OCI-LY7 (cell line): Measurements from ENCODE around the gene KNCN. TPM values are rescaled to one million over a fixed set of nuclear protein-coding genes. Genes with fewer than 3 reads are reported as not detected.

Source experiments
- BruUV-seq: library from RNA; stranded (reverse); fragments of 400-500 nt; replicated peaks from 2 replicates; lab custom pipeline; 2021; lab: Mats Ljungman, UMichigan
- CTCF ChIA-PET: fragments of 300-600 bp; sonication (Branson Sonifier 250); formaldehyde crosslinking; loops from one replicate; lab custom pipeline; 2022; ENCODE audit warnings: antibody characterized with exemption; ENCODE audit not compliant: unreplicated experiment; lab: Charles Lee
- POLR2A ChIA-PET: fragments of 300-600 bp; sonication (Branson Sonifier 250); formaldehyde crosslinking; loops from one replicate; lab custom pipeline; 2022; ENCODE audit warnings: antibody characterized with exemption; lab: Charles Lee
- DNase-seq: peaks from one replicate; pipeline ENCODE4 v3.0.0-alpha.2; 2015; ENCODE audit warnings: low spot score
- H2AFZ ChIP-seq: fragments of 200-600 bp; sonication (generic), shearing (Covaris generic); 2 replicates; pipeline ENCODE4 v1.6.1; 2014; ENCODE audit warnings: mild to moderate bottlenecking, antibody characterized with exemption, low read length, moderate library complexity
- H3K27ac ChIP-seq: fragments of 200-600 bp; sonication (generic); 2 replicates; pipeline ENCODE4 v1.5.1; 2014; ENCODE audit warnings: mixed run types, low read depth, mild to moderate bottlenecking, moderate library complexity, low read length, inconsistent platforms; ENCODE audit not compliant: poor library complexity, severe bottlenecking
- H3K36me3 ChIP-seq: fragments of 200-600 bp; sonication (generic); 2 replicates; pipeline ENCODE4 v1.6.1; 2014; ENCODE audit warnings: mild to moderate bottlenecking, antibody characterized with exemption, low read length, moderate library complexity, mixed read lengths; ENCODE audit not compliant: insufficient read depth
- H3K4me1 ChIP-seq: fragments of 200-600 bp; sonication (generic); 2 replicates; pipeline ENCODE4 v1.5.1; 2014; ENCODE audit warnings: mild to moderate bottlenecking, low read length; ENCODE audit not compliant: insufficient read depth, poor library complexity, severe bottlenecking
- H3K4me2 ChIP-seq: fragments of 200-600 bp; sonication (generic); 2 replicates; pipeline ENCODE4 v1.6.1; 2014; ENCODE audit warnings: mild to moderate bottlenecking, low read length
- H3K4me3 ChIP-seq: fragments of 200-600 bp; sonication (generic); 2 replicates; pipeline ENCODE4 v1.5.1; 2014; ENCODE audit warnings: mild to moderate bottlenecking, low read depth, low read length; ENCODE audit not compliant: poor library complexity, severe bottlenecking
- H3K79me2 ChIP-seq: fragments of 200-600 bp; sonication (generic); 2 replicates; pipeline ENCODE4 v1.6.1; 2016; ENCODE audit warnings: low read depth, mild to moderate bottlenecking, low read length, moderate library complexity, mixed read lengths; ENCODE audit not compliant: insufficient read depth
- H3K9me2 ChIP-seq: fragments of 200-600 bp; sonication (generic); 2 replicates; pipeline ENCODE4 v1.6.1; 2016; ENCODE audit warnings: mild to moderate bottlenecking, low read length, mixed read lengths; ENCODE audit not compliant: insufficient read depth
- H3K9me3 ChIP-seq: fragments of 200-600 bp; sonication (generic); 2 replicates; pipeline ENCODE4 v1.6.1; 2014; ENCODE audit warnings: mild to moderate bottlenecking, mixed run types, low read length, mixed read lengths
- H4K20me1 ChIP-seq: fragments of 200-600 bp; sonication (generic); 2 replicates; pipeline ENCODE4 v1.6.1; 2014; ENCODE audit warnings: mild to moderate bottlenecking, antibody characterized with exemption, low read length, moderate library complexity, mixed read lengths; ENCODE audit not compliant: insufficient read depth
- CTCF ChIP-seq: fragments of 200-600 bp; sonication (generic); conservative IDR thresholded peaks from 2 replicates; pipeline ENCODE4 v1.5.1; 2014; ENCODE audit warnings: mild to moderate bottlenecking, antibody characterized with exemption, low read length, moderate library complexity, mixed read lengths
- EZH2phosphoT487 ChIP-seq: fragments of 200-600 bp; sonication (generic); IDR thresholded peaks from 2 replicates; pipeline ENCODE4 v1.6.1; 2018; ENCODE audit warnings: low read depth, borderline replicate concordance, mild to moderate bottlenecking, mixed run types, antibody characterized with exemption, low read length, moderate library complexity, mixed read lengths
- intact Hi-C: fragments of 100-400 bp; cut with micrococcal nuclease; formaldehyde crosslinking; loops from one replicate; pipeline ENCODE4 v1.10.0; 2022; ENCODE audit not compliant: unreplicated experiment
- total RNA-seq, 2 experiments: library from RNA; depleted of rRNA in 1 of 2; stranded (reverse); fragments of >200 nt in 1 of 2; shearing (Covaris generic) in 1 of 2; gene quantifications; 2 replicates each; pipeline ENCODE4 v1.2.3, GENCODE V29; 2014 to 2022

The KNCN gene
- total RNA-seq, 2 experiments from 2014 or later, result not detected

GRCh38 chr1:46524843-46525242 is 26.6 kb downstream of the KNCN start:
- H3K4me3 ChIP-seq, result no peak overlapping the region
- no peak overlapping the region for H3K4me2 ChIP-seq
- POLR2A ChIA-PET, result no interaction called here
- intact Hi-C loops, result no loop called here
- H3K9me3 ChIP-seq, result no peaks in the 10 kb centered on the region
- TF ChIP-seq CTCF (no peak), EZH2phosphoT487 (no peak)
- no peaks in the 10 kb centered on the region; the same call in 1 of the 2 replicates for H4K20me1 ChIP-seq
- no peak overlapping the region for H3K27ac ChIP-seq
- no peaks in the 10 kb centered on the region for H3K4me1 ChIP-seq
- no peak overlapping the region for H2AFZ ChIP-seq
- no TSS peak for BruUV-seq
- CTCF ChIA-PET, result no interaction called here
- H3K36me3 ChIP-seq, result no peaks in the 10 kb centered on the region
- no peaks in the 10 kb centered on the region for H3K9me2 ChIP-seq
- H3K79me2 ChIP-seq, result no peaks in the 10 kb centered on the region
- no peak for DNase-seq

GRCh38 chr1:46523496-46524353 is 27.7 kb downstream of the KNCN start:
- intact Hi-C loops, result no loop called here
- Histone ChIP-seq H2AFZ (no peak overlapping the region), H3K36me3 (no peaks in the 10 kb centered on the region), H3K27ac (no peak overlapping the region), H3K4me2 (no peak overlapping the region), H3K9me2 (no peaks in the 10 kb centered on the region), H3K4me1 (no peaks in the 10 kb centered on the region), H4K20me1 (no peaks in the 10 kb centered on the region; the same call in 1 of the 2 replicates), H3K79me2 (no peaks in the 10 kb centered on the region), H3K9me3 (no peaks in the 10 kb centered on the region), H3K4me3 (no peak overlapping the region)
- ChIA-PET POLR2A (no interaction called here), CTCF (no interaction called here)
- no peak for TF ChIP-seq CTCF
- TF ChIP-seq EZH2phosphoT487, result no peak
- DNase-seq, result no peak
- no TSS peak for BruUV-seq

GRCh38 chr1:46522969-46523320 is 28.5 kb downstream of the KNCN start:
- no peaks in the 10 kb centered on the region for H3K36me3 ChIP-seq
- H3K4me1 ChIP-seq, result no peaks in the 10 kb centered on the region
- no peaks in the 10 kb centered on the region; the same call in 1 of the 2 replicates for H4K20me1 ChIP-seq
- no peak for TF ChIP-seq CTCF
- no peak for TF ChIP-seq EZH2phosphoT487
- no TSS peak for BruUV-seq
- no peak for DNase-seq
- CTCF ChIA-PET, result no interaction called here
- H2AFZ ChIP-seq, result no peak overlapping the region
- no peaks in the 10 kb centered on the region for H3K9me3 ChIP-seq
- H3K4me2 ChIP-seq, result no peak overlapping the region
- POLR2A ChIA-PET, result no interaction called here
- no peaks in the 10 kb centered on the region for H3K9me2 ChIP-seq
- H3K27ac ChIP-seq, result no peak overlapping the region
- no peak overlapping the region for H3K4me3 ChIP-seq
- H3K79me2 ChIP-seq, result no peaks in the 10 kb centered on the region
- intact Hi-C loops, result no loop called here
